IMR-90 (cell line): Measurements from ENCODE around the gene EPS15.

Source experiments
- BHLHE40 ChIP-seq: fragments of 150-350 bp; IDR thresholded peaks from 2 replicates; pipeline ENCODE4 v1.6.1; 2016; ENCODE audit warnings: mild to moderate bottlenecking, low read depth, low read length
- CHD1 ChIP-seq: IDR thresholded peaks from 2 replicates; pipeline ENCODE4 v1.6.1; 2012; ENCODE audit warnings: low read depth, low read length, improper control_type of control experiment
- FOS ChIP-seq: fragments of 150-350 bp; IDR thresholded peaks from 2 replicates; pipeline ENCODE4 v1.6.1; 2016; ENCODE audit warnings: low read depth, low read length
- MAZ ChIP-seq: IDR thresholded peaks from 2 replicates; pipeline ENCODE4 v1.6.1; 2012; ENCODE audit warnings: low read depth, mild to moderate bottlenecking, low read length, improper control_type of control experiment, moderate library complexity, borderline replicate concordance
- MXI1 ChIP-seq: IDR thresholded peaks from 2 replicates; pipeline ENCODE4 v1.6.1; 2012; ENCODE audit warnings: low read depth, mild to moderate bottlenecking, low read length, moderate library complexity, borderline replicate concordance
- POLR2A ChIP-seq: IDR thresholded peaks from 2 replicates; pipeline ENCODE4 v1.6.1; 2012; ENCODE audit warnings: mild to moderate bottlenecking, low read depth, low read length
- RAD21 ChIP-seq: IDR thresholded peaks from 2 replicates; pipeline ENCODE4 v1.6.1; 2012; ENCODE audit warnings: low read length, improper control_type of control experiment
- RFX5 ChIP-seq: IDR thresholded peaks from 2 replicates; pipeline ENCODE4 v1.8.0; 2012; ENCODE audit warnings: low read depth, mild to moderate bottlenecking, low read length, moderate library complexity
- SMC3 ChIP-seq: fragments of 150-350 bp; IDR thresholded peaks from 2 replicates; pipeline ENCODE4 v1.6.1; 2016; ENCODE audit warnings: low read depth, mild to moderate bottlenecking, antibody characterized with exemption, low read length, moderate library complexity
- TF ChIP-seq, protein P1 (sequence below): conservative IDR thresholded peaks from 2 replicates; pipeline ENCODE4 v1.5.1; 2012; ENCODE audit warnings: mild to moderate bottlenecking, low read depth, low read length, improper control_type of control experiment
- TF ChIP-seq, protein P2 (sequence below): fragments of 150-350 bp; IDR thresholded peaks from 2 replicates; pipeline ENCODE4 v1.6.1; 2017; ENCODE audit warnings: mild to moderate bottlenecking, antibody characterized with exemption, low read length, low read depth

GRCh38 chr1:51322417-51323101 is 196.5 kb downstream of the EPS15 start:
- TF ChIP-seq, protein P1, sequence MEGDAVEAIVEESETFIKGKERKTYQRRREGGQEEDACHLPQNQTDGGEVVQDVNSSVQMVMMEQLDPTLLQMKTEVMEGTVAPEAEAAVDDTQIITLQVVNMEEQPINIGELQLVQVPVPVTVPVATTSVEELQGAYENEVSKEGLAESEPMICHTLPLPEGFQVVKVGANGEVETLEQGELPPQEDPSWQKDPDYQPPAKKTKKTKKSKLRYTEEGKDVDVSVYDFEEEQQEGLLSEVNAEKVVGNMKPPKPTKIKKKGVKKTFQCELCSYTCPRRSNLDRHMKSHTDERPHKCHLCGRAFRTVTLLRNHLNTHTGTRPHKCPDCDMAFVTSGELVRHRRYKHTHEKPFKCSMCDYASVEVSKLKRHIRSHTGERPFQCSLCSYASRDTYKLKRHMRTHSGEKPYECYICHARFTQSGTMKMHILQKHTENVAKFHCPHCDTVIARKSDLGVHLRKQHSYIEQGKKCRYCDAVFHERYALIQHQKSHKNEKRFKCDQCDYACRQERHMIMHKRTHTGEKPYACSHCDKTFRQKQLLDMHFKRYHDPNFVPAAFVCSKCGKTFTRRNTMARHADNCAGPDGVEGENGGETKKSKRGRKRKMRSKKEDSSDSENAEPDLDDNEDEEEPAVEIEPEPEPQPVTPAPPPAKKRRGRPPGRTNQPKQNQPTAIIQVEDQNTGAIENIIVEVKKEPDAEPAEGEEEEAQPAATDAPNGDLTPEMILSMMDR, result no peak
- no peak for TF ChIP-seq FOS
- TF ChIP-seq, protein P2, sequence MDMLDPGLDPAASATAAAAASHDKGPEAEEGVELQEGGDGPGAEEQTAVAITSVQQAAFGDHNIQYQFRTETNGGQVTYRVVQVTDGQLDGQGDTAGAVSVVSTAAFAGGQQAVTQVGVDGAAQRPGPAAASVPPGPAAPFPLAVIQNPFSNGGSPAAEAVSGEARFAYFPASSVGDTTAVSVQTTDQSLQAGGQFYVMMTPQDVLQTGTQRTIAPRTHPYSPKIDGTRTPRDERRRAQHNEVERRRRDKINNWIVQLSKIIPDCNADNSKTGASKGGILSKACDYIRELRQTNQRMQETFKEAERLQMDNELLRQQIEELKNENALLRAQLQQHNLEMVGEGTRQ, result no peak
- no peak for TF ChIP-seq POLR2A
- TF ChIP-seq MAZ, result no peak
- no peak for TF ChIP-seq CHD1
- no peak for TF ChIP-seq RAD21
- TF ChIP-seq MXI1, result no peak
- no peak for TF ChIP-seq SMC3
- TF ChIP-seq BHLHE40, result no peak
- TF ChIP-seq RFX5, result no peak
